ENCODE results near the gene AUP1. TPM values are rescaled to one million over a fixed set of nuclear protein-coding genes. Genes with fewer than 3 reads are reported as not detected.

Gene AUP1
- total RNA-seq, 1 donor from 2014 or later: 76.8 TPM

GRCh38 chr2:74498500-74499266, 30.8 kb downstream of the AUP1 start:
- H3K9me3 Mint-ChIP-seq (ENCODE audit: low read depth): no peaks in the 10 kb centered on the region
- H3K27ac Mint-ChIP-seq (ENCODE audit: unreplicated experiment): peak overlapping the region; percentile 22
- H3K4me3 Mint-ChIP-seq (ENCODE audit: unreplicated experiment): peak overlapping the region; percentile 72
- DNase-seq (ENCODE audit: low spot score): no peak
- TF ChIP-seq CTCF (IDR thresholded peaks at IDR 0.05): no peak
- H3K27me3 Mint-ChIP-seq (ENCODE audit: low read depth): peaks cover 25% of the 10 kb centered on the region
- H3K36me3 Mint-ChIP-seq (ENCODE audit: low read depth): peaks cover 9% of the 10 kb centered on the region
- H3K4me1 Mint-ChIP-seq (ENCODE audit: low read depth): peaks cover 40% of the 10 kb centered on the region

GRCh38 chr2:74497777-74498499, 31.6 kb downstream of the AUP1 start:
- peak overlapping the region; percentile 72 for H3K4me3 Mint-ChIP-seq (ENCODE audit: unreplicated experiment)
- H3K27me3 Mint-ChIP-seq (ENCODE audit: low read depth): peaks cover 25% of the 10 kb centered on the region
- TF ChIP-seq CTCF (IDR thresholded peaks at IDR 0.05): no peak

GRCh38 chr2:74496997-74497776, 32.3 kb downstream of the AUP1 start:
- H3K4me1 Mint-ChIP-seq (ENCODE audit: low read depth): peaks cover 27% of the 10 kb centered on the region
- H3K4me3 Mint-ChIP-seq (ENCODE audit: unreplicated experiment): peak overlapping the region; percentile 72
- no peaks in the 10 kb centered on the region for H3K9me3 Mint-ChIP-seq (ENCODE audit: low read depth)
- no peak for TF ChIP-seq CTCF (IDR thresholded peaks at IDR 0.05)
- H3K27me3 Mint-ChIP-seq (ENCODE audit: low read depth): peaks cover 25% of the 10 kb centered on the region
- DNase-seq (ENCODE audit: low spot score): no peak
- H3K36me3 Mint-ChIP-seq (ENCODE audit: low read depth): peaks cover 20% of the 10 kb centered on the region
- H3K27ac Mint-ChIP-seq (ENCODE audit: unreplicated experiment): no peak overlapping the region

More at GRCh38 chr2:74497777-74498499, 31.6 kb downstream of the AUP1 start:
- peaks cover 34% of the 10 kb centered on the region for H3K4me1 Mint-ChIP-seq (ENCODE audit: low read depth)
- peaks cover 13% of the 10 kb centered on the region for H3K36me3 Mint-ChIP-seq (ENCODE audit: low read depth)
- DNase-seq (ENCODE audit: low spot score): no peak
- no peaks in the 10 kb centered on the region for H3K9me3 Mint-ChIP-seq (ENCODE audit: low read depth)
- H3K27ac Mint-ChIP-seq (ENCODE audit: unreplicated experiment): no peak overlapping the region

GRCh38 chr2:74495440-74495839, 34.1 kb downstream of the AUP1 start:
- Mint-ChIP-seq H3K9me3 (ENCODE audit: low read depth) (no peaks in the 10 kb centered on the region), H3K4me1 (ENCODE audit: low read depth) (peaks cover 21% of the 10 kb centered on the region), H3K36me3 (ENCODE audit: low read depth) (peaks cover 31% of the 10 kb centered on the region), H3K27ac (ENCODE audit: unreplicated experiment) (no peak overlapping the region), H3K27me3 (ENCODE audit: low read depth) (peaks cover 24% of the 10 kb centered on the region), H3K4me3 (ENCODE audit: unreplicated experiment) (no peak overlapping the region)
- DNase-seq (ENCODE audit: low spot score): no peak
- TF ChIP-seq CTCF (IDR thresholded peaks at IDR 0.05): no peak

- DNase-seq (ENCODE audit: low spot score): no peak
- no peak overlapping the region for H3K27ac Mint-ChIP-seq (ENCODE audit: unreplicated experiment)
- no peaks in the 10 kb centered on the region for H3K9me3 Mint-ChIP-seq (ENCODE audit: low read depth)
- peaks cover 13% of the 10 kb centered on the region for H3K4me1 Mint-ChIP-seq (ENCODE audit: low read depth)
- peaks cover 37% of the 10 kb centered on the region for H3K36me3 Mint-ChIP-seq (ENCODE audit: low read depth)
- H3K4me3 Mint-ChIP-seq (ENCODE audit: unreplicated experiment): no peak overlapping the region
- peaks cover 14% of the 10 kb centered on the region for H3K27me3 Mint-ChIP-seq (ENCODE audit: low read depth)
- no peak for TF ChIP-seq CTCF (IDR thresholded peaks at IDR 0.05)
Measured at GRCh38 chr2:74493546-74493945, 36.0 kb downstream of the AUP1 start.

Data from chondrocyte (in vitro differentiated cells).